PC-3 (cell line): Measurements from ENCODE around the gene IFTAP. TPM values are rescaled to one million over a fixed set of nuclear protein-coding genes. Genes with fewer than 3 reads are reported as not detected.

Source experiments
- ATAC-seq: fragments of 200-7000 bp; cut with Tn5 transposase; 2 replicates; pipeline ENCODE4 v1.9.1; 2020; ENCODE audit warnings: mild to moderate bottlenecking, moderate library complexity
- BruUV-seq: library from RNA; stranded (reverse); fragments of 400-500 nt; replicated peaks from 2 replicates; lab custom pipeline; 2021; lab: Mats Ljungman, UMichigan
- CTCF ChIA-PET: fragments of 300-600 bp; sonication (Branson Sonifier 250); formaldehyde crosslinking; loops from one replicate; lab custom pipeline; 2022; ENCODE audit warnings: antibody characterized with exemption; lab: Charles Lee
- POLR2A ChIA-PET: fragments of 300-600 bp; sonication (Branson Sonifier 250); formaldehyde crosslinking; loops from one replicate; lab custom pipeline; 2022; ENCODE audit warnings: antibody characterized with exemption; ENCODE audit not compliant: unreplicated experiment; lab: Charles Lee
- DNase-seq: peaks from one replicate; pipeline ENCODE4 v3.0.0-alpha.2; 2015
- H2AFZ ChIP-seq: fragments of 300-600 bp; sonication (generic); 2 replicates; pipeline ENCODE4 v1.6.0; 2016; ENCODE audit warnings: antibody characterized with exemption, low read length
- H3F3A ChIP-seq: fragments of 300-600 bp; sonication (generic); one replicate; pipeline ENCODE4 v1.6.0; 2017; ENCODE audit warnings: antibody characterized with exemption, low read length, control low read depth, mild to moderate bottlenecking; ENCODE audit not compliant: unreplicated experiment
- H3K27ac ChIP-seq: fragments of 300-600 bp; sonication (generic); 2 replicates; pipeline ENCODE4 v1.5.1; 2016; ENCODE audit warnings: mild to moderate bottlenecking, low read length
- H3K27me3 ChIP-seq: fragments of 300-600 bp; sonication (generic); 2 replicates; pipeline ENCODE4 v1.6.1; 2016; ENCODE audit warnings: low read length, mixed read lengths
- H3K36me3 ChIP-seq: fragments of 300-600 bp; sonication (generic); 2 replicates; pipeline ENCODE4 v1.6.1; 2016; ENCODE audit warnings: low read depth, mixed run types, low read length, mixed read lengths
- H3K4me1 ChIP-seq: fragments of 300-600 bp; sonication (generic); 2 replicates; pipeline ENCODE4 v1.5.1; 2016; ENCODE audit warnings: low read length; ENCODE audit not compliant: insufficient read depth
- H3K4me2 ChIP-seq: fragments of 300-600 bp; sonication (generic); 2 replicates; pipeline ENCODE4 v1.6.0; 2016; ENCODE audit warnings: low read length
- H3K4me3 ChIP-seq: fragments of 300-600 bp; sonication (generic); 2 replicates; pipeline ENCODE4 v1.5.1; 2016; ENCODE audit warnings: mild to moderate bottlenecking, low read length, mixed read lengths
- H3K79me2 ChIP-seq: fragments of 300-600 bp; sonication (generic); 2 replicates; pipeline ENCODE4 v1.6.1; 2017; ENCODE audit warnings: low read length, mixed read lengths
- H3K9ac ChIP-seq: fragments of 300-600 bp; sonication (generic); 2 replicates; pipeline ENCODE4 v1.6.0; 2016; ENCODE audit warnings: mild to moderate bottlenecking, low read length
- H3K9me2 ChIP-seq: fragments of 300-600 bp; sonication (generic); replicated peaks from 2 replicates; pipeline ENCODE4 v1.6.1; 2016; ENCODE audit warnings: mixed run types, low read length, mixed read lengths
- H3K9me3 ChIP-seq: fragments of 300-600 bp; sonication (generic); 2 replicates; pipeline ENCODE4 v1.6.1; 2016; ENCODE audit warnings: low read length, mixed read lengths
- H4K20me1 ChIP-seq: fragments of 300-600 bp; sonication (generic); 2 replicates; pipeline ENCODE4 v1.6.1; 2016; ENCODE audit warnings: low read length, mixed read lengths
- CTCF ChIP-seq: fragments of 300-600 bp; sonication (generic); conservative IDR thresholded peaks from 2 replicates; pipeline ENCODE4 v1.5.1; 2017; ENCODE audit warnings: antibody characterized with exemption, low read depth, mild to moderate bottlenecking, low read length
- EZH2 ChIP-seq: fragments of 300-600 bp; sonication (generic); IDR thresholded peaks from one replicate; pipeline ENCODE4 v1.6.1; 2017; ENCODE audit warnings: antibody characterized with exemption, mild to moderate bottlenecking, low read length; ENCODE audit not compliant: unreplicated experiment
- EZH2phosphoT487 ChIP-seq: fragments of 300-600 bp; sonication (generic); IDR thresholded peaks from 2 replicates; pipeline ENCODE4 v1.6.1; 2018; ENCODE audit warnings: mild to moderate bottlenecking, antibody characterized with exemption, low read length, borderline replicate concordance
- intact Hi-C: fragments of 100-400 bp; cut with micrococcal nuclease; formaldehyde crosslinking; loops from 2 replicates; pipeline ENCODE4 v1.9.0; 2023
- total RNA-seq: library from RNA; depleted of rRNA; stranded (reverse); fragments of >200 nt; gene quantifications from 2 replicates; pipeline ENCODE4 v1.2.3, GENCODE V29; 2014

IFTAP gene
- total RNA-seq, 1 experiment from 2014 or later: 17.6 TPM

DNA sequence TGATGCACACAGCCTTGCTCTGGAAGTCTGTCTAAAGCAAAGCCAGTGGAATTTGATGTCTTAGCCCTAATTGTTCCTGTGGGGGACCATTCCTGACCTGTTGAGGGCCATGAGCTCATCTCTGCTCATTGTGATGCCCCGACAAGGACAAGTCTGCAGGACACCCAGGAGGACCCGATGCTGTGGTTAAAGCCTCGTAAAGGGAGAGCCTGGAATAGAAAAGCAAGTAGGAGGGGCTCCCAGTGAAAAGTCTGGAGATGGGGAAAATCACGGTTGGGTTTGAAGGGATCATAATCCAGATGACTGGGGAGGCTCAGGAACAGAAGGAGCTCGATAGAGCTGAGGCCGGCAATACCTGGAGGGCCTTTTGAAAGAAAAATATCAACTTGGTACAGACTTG lies 102.2 kb downstream of the IFTAP start:
- H3F3A ChIP-seq: no peaks in the 10 kb centered on the region
- H3K4me1 ChIP-seq: no peaks in the 10 kb centered on the region
- no TSS peak for BruUV-seq
- ATAC-seq (no peak), DNase-seq (no peak)
- POLR2A ChIA-PET: no interaction called here
- no peaks in the 10 kb centered on the region for H4K20me1 ChIP-seq
- H3K79me2 ChIP-seq: no peaks in the 10 kb centered on the region
- no peaks in the 10 kb centered on the region for H3K36me3 ChIP-seq
- intact Hi-C loops: no loop called here
- H3K9me2 ChIP-seq: no peaks in the 10 kb centered on the region
- peaks cover 53% of the 10 kb centered on the region for H3K27me3 ChIP-seq
- CTCF ChIA-PET: no interaction called here
- no peak overlapping the region for H3K9ac ChIP-seq
- H3K9me3 ChIP-seq: no peaks in the 10 kb centered on the region
- no peak overlapping the region for H2AFZ ChIP-seq
- H3K4me2 ChIP-seq: no peak overlapping the region
- no peak overlapping the region for H3K27ac ChIP-seq
- H3K4me3 ChIP-seq: no peak overlapping the region
- TF ChIP-seq EZH2phosphoT487: no peak
- TF ChIP-seq CTCF: no peak
- no peak for TF ChIP-seq EZH2

DNA sequence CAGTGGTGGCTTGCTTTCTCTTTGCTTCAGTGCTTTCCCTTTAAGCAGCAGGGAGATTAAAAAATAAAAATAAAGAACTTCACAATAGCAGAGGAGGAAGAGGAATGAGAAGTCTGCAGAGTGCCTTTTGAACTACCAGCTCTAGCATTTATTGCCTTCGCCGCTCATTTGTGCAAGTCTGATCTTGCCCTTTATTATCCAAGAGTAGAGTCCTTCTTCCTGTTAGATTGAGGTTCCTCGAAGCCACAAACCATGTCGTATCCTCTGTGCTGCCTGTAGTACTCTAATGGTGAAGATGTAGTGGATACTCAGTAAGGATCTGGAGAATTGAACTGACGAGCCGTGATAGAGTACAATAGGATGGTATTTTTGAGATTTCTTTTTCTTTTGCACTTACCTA lies 105.0 kb downstream of the IFTAP start:
- DNase-seq: no peak
- no peak for TF ChIP-seq CTCF
- no peak for TF ChIP-seq EZH2
- no peak for TF ChIP-seq EZH2phosphoT487
- no peak for ATAC-seq
- Histone ChIP-seq H3K27ac (no peak overlapping the region), H3K9ac (no peak overlapping the region), H3K36me3 (no peaks in the 10 kb centered on the region; the same call in 1 of the 2 replicates), H3F3A (no peaks in the 10 kb centered on the region), H3K9me3 (no peaks in the 10 kb centered on the region), H3K27me3 (peaks cover 43% of the 10 kb centered on the region), H4K20me1 (no peaks in the 10 kb centered on the region), H2AFZ (no peak overlapping the region), H3K9me2 (no peaks in the 10 kb centered on the region), H3K4me3 (no peak overlapping the region), H3K79me2 (no peaks in the 10 kb centered on the region), H3K4me2 (no peak overlapping the region), H3K4me1 (no peaks in the 10 kb centered on the region)
- POLR2A ChIA-PET: no interaction called here
- CTCF ChIA-PET: no interaction called here
- BruUV-seq: no TSS peak
- intact Hi-C loops: no loop called here

GRCh38 chr11:36700246-36700645 lies 105.9 kb downstream of the IFTAP start:
- ATAC-seq: no peak
- H3K9me3 ChIP-seq: no peaks in the 10 kb centered on the region
- POLR2A ChIA-PET: no interaction called here
- H4K20me1 ChIP-seq: no peaks in the 10 kb centered on the region
- H3K4me3 ChIP-seq: no peak overlapping the region
- BruUV-seq: no TSS peak
- H3K27me3 ChIP-seq: peaks cover 42% of the 10 kb centered on the region
- no peak overlapping the region for H3K27ac ChIP-seq
- H3K9ac ChIP-seq: no peak overlapping the region
- no peak overlapping the region for H3K4me2 ChIP-seq
- intact Hi-C loops: no loop called here
- no peaks in the 10 kb centered on the region for H3K79me2 ChIP-seq
- DNase-seq: no peak
- no peaks in the 10 kb centered on the region for H3K9me2 ChIP-seq
- H3F3A ChIP-seq: no peaks in the 10 kb centered on the region
- H3K36me3 ChIP-seq: no peaks in the 10 kb centered on the region; the same call in 1 of the 2 replicates
- no peaks in the 10 kb centered on the region for H3K4me1 ChIP-seq
- no peak for TF ChIP-seq EZH2phosphoT487
- no peak for TF ChIP-seq EZH2
- TF ChIP-seq CTCF: no peak
- CTCF ChIA-PET: no interaction called here
- no peak overlapping the region for H2AFZ ChIP-seq
